IMR-90 (cell line): ENCODE results near the gene RASSF4. TPM values are rescaled to one million over a fixed set of nuclear protein-coding genes. Genes with fewer than 3 reads are reported as not detected.
A peak's percentile ranks its signal among the peaks of the same experiment; 100 is the strongest.

ENCODE experiments used
- ATAC-seq: fragments of 200-7000 bp; cut with Tn5 transposase; 2 replicates; pipeline ENCODE4 v1.9.1; 2020; ENCODE audit warnings: low read depth, mild to moderate bottlenecking, moderate library complexity
- BruUV-seq: library from RNA; stranded (reverse); fragments of 400-500 nt; replicated peaks from 2 replicates; lab custom pipeline; 2021; lab: Mats Ljungman, UMichigan
- CTCF ChIA-PET: fragments of 300-600 bp; formaldehyde crosslinking; extraction: SDS; loops from one replicate; lab custom pipeline; 2021; ENCODE audit warnings: antibody characterized with exemption; lab: Yijun Ruan, JAX
- POLR2A ChIA-PET: fragments of 300-600 bp; sonication (Branson Sonifier 250); formaldehyde crosslinking; loops from one replicate; lab custom pipeline; 2022; ENCODE audit warnings: antibody characterized with exemption; ENCODE audit not compliant: unreplicated experiment; lab: Charles Lee
- DNase-seq: peaks from one replicate; pipeline ENCODE4 v3.0.0; 2013
- H2AFZ ChIP-seq: replicated peaks from 2 replicates; pipeline ENCODE3; 2013; ENCODE audit warnings: low read length, mild to moderate bottlenecking; ENCODE audit not compliant: poor library complexity
- H2AK5ac ChIP-seq: 2 replicates; pipeline ENCODE4 v1.6.1; 2013; ENCODE audit warnings: low read depth, low read length, inconsistent platforms
- H2AK9ac ChIP-seq: replicated peaks from 2 replicates; pipeline ENCODE3; 2013; ENCODE audit warnings: mild to moderate bottlenecking, low read depth, low read length, moderate library complexity; ENCODE audit not compliant: poor library complexity
- H2BK120ac ChIP-seq: 2 replicates; pipeline ENCODE4 v1.6.1; 2013; ENCODE audit warnings: low read depth, low read length, inconsistent platforms
- H2BK15ac ChIP-seq: 3 replicates; pipeline ENCODE4 v1.6.1; 2013; ENCODE audit warnings: low read depth, low read length, inconsistent platforms
- H2BK20ac ChIP-seq: 2 replicates; pipeline ENCODE4 v1.6.1; 2013; ENCODE audit warnings: low read depth, mild to moderate bottlenecking, inconsistent platforms, low read length, moderate library complexity
- H2BK5ac ChIP-seq: 2 replicates; pipeline ENCODE4 v1.6.1; 2013; ENCODE audit warnings: mild to moderate bottlenecking, low read depth, low read length, inconsistent platforms; ENCODE audit not compliant: poor library complexity, severe bottlenecking
- H3K14ac ChIP-seq: replicated peaks from 2 replicates; pipeline ENCODE4 v1.6.1; 2013; ENCODE audit warnings: low read depth, low read length, inconsistent platforms
- H3K18ac ChIP-seq: 2 replicates; pipeline ENCODE4 v1.6.1; 2013; ENCODE audit warnings: low read depth, low read length, control low read depth
- H3K23ac ChIP-seq: 2 replicates; pipeline ENCODE4 v1.6.1; 2013; ENCODE audit warnings: low read depth, low read length, inconsistent platforms
- H3K27ac ChIP-seq: 2 replicates; pipeline ENCODE4 v1.5.1; 2013; ENCODE audit warnings: mild to moderate bottlenecking, control low read depth, low read length; ENCODE audit not compliant: insufficient read depth
- H3K27me3 ChIP-seq: 2 replicates; pipeline ENCODE4 v1.6.1; 2013; ENCODE audit warnings: low read length; ENCODE audit not compliant: control insufficient read depth, insufficient read depth
- H3K36me3 ChIP-seq: 2 replicates; pipeline ENCODE4 v1.6.1; 2013; ENCODE audit warnings: low read length, mixed read lengths; ENCODE audit not compliant: control insufficient read depth, insufficient read depth
- H3K4ac ChIP-seq: 2 replicates; pipeline ENCODE4 v1.6.1; 2013; ENCODE audit warnings: low read depth, low read length, inconsistent platforms
- H3K4me1 ChIP-seq: 2 replicates; pipeline ENCODE4 v1.6.1; 2013; ENCODE audit warnings: low read length, mixed read lengths; ENCODE audit not compliant: control insufficient read depth, insufficient read depth
- H3K4me2 ChIP-seq: 2 replicates; pipeline ENCODE4 v1.6.1; 2013; ENCODE audit warnings: low read depth, mild to moderate bottlenecking, control low read depth, low read length, moderate library complexity
- H3K4me3 ChIP-seq: 2 replicates; pipeline ENCODE4 v1.5.1; 2013; ENCODE audit warnings: low read depth, mild to moderate bottlenecking, control low read depth, low read length, moderate library complexity; ENCODE audit not compliant: insufficient read depth
- H3K56ac ChIP-seq: 2 replicates; pipeline ENCODE4 v1.6.1; 2013; ENCODE audit warnings: low read length, inconsistent platforms; ENCODE audit not compliant: insufficient read depth; ENCODE audit errors: extremely low read depth
- H3K79me1 ChIP-seq, 2 experiments: 2 replicates each; pipeline ENCODE4 v1.6.1; 2013; ENCODE audit warnings: low read length in 2 of 2, inconsistent platforms in 1 of 2, low read depth in 1 of 2
- H3K9ac ChIP-seq: 2 replicates; pipeline ENCODE4 v1.6.1; 2013; ENCODE audit warnings: low read depth, low read length, control low read depth
- H3K9me1 ChIP-seq: 2 replicates; pipeline ENCODE4 v1.6.1; 2013; ENCODE audit warnings: low read length, inconsistent platforms; ENCODE audit not compliant: insufficient read depth
- H3K9me3 ChIP-seq: 2 replicates; pipeline ENCODE4 v1.6.1; 2013; ENCODE audit warnings: low read length; ENCODE audit not compliant: control insufficient read depth, insufficient read depth
- H4K20me1 ChIP-seq: 2 replicates; pipeline ENCODE4 v1.6.1; 2013; ENCODE audit warnings: low read length, inconsistent platforms; ENCODE audit not compliant: insufficient read depth
- H4K5ac ChIP-seq: 2 replicates; pipeline ENCODE4 v1.6.1; 2013; ENCODE audit warnings: mild to moderate bottlenecking, low read depth, low read length, control low read depth
- H4K8ac ChIP-seq, 2 experiments: 2 replicates each; pipeline ENCODE4 v1.6.1; 2013; ENCODE audit warnings: low read depth in 2 of 2, low read length in 2 of 2, control low read depth in 1 of 2, inconsistent platforms in 1 of 2
- H4K91ac ChIP-seq: 2 replicates; pipeline ENCODE4 v1.6.1; 2013; ENCODE audit warnings: low read depth, low read length, inconsistent platforms; ENCODE audit not compliant: insufficient read depth
- BHLHE40 ChIP-seq: fragments of 150-350 bp; IDR thresholded peaks from 2 replicates; pipeline ENCODE4 v1.6.1; 2016; ENCODE audit warnings: mild to moderate bottlenecking, low read depth, low read length
- CEBPB ChIP-seq: IDR thresholded peaks from 2 replicates; pipeline ENCODE4 v1.6.1; 2012; ENCODE audit warnings: low read depth, low read length, improper control_type of control experiment
- CHD1 ChIP-seq: IDR thresholded peaks from 2 replicates; pipeline ENCODE4 v1.6.1; 2012; ENCODE audit warnings: low read depth, low read length, improper control_type of control experiment
- CTCF ChIP-seq: conservative IDR thresholded peaks from 2 replicates; pipeline ENCODE4 v1.5.1; 2012; ENCODE audit warnings: mild to moderate bottlenecking, low read depth, low read length, improper control_type of control experiment
- ELK1 ChIP-seq: fragments of 150-350 bp; IDR thresholded peaks from 2 replicates; pipeline ENCODE4 v1.6.1; 2016; ENCODE audit warnings: low read depth, mild to moderate bottlenecking, low read length, moderate library complexity, borderline replicate concordance
- FOS ChIP-seq: fragments of 150-350 bp; IDR thresholded peaks from 2 replicates; pipeline ENCODE4 v1.6.1; 2016; ENCODE audit warnings: low read depth, low read length
- MAFK ChIP-seq: IDR thresholded peaks from 2 replicates; pipeline ENCODE4 v1.6.1; 2012; ENCODE audit warnings: low read depth, low read length, improper control_type of control experiment
- MAZ ChIP-seq: IDR thresholded peaks from 2 replicates; pipeline ENCODE4 v1.6.1; 2012; ENCODE audit warnings: low read depth, mild to moderate bottlenecking, low read length, improper control_type of control experiment, moderate library complexity, borderline replicate concordance
- MXI1 ChIP-seq: IDR thresholded peaks from 2 replicates; pipeline ENCODE4 v1.6.1; 2012; ENCODE audit warnings: low read depth, mild to moderate bottlenecking, low read length, moderate library complexity, borderline replicate concordance
- RAD21 ChIP-seq: IDR thresholded peaks from 2 replicates; pipeline ENCODE4 v1.6.1; 2012; ENCODE audit warnings: low read length, improper control_type of control experiment
- RCOR1 ChIP-seq: IDR thresholded peaks from 2 replicates; pipeline ENCODE4 v1.6.1; 2012; ENCODE audit warnings: mild to moderate bottlenecking, low read length, improper control_type of control experiment; ENCODE audit not compliant: insufficient replicate concordance
- RFX5 ChIP-seq: IDR thresholded peaks from 2 replicates; pipeline ENCODE4 v1.8.0; 2012; ENCODE audit warnings: low read depth, mild to moderate bottlenecking, low read length, moderate library complexity
- SMC3 ChIP-seq: fragments of 150-350 bp; IDR thresholded peaks from 2 replicates; pipeline ENCODE4 v1.6.1; 2016; ENCODE audit warnings: low read depth, mild to moderate bottlenecking, antibody characterized with exemption, low read length, moderate library complexity
- USF2 ChIP-seq: fragments of 150-350 bp; IDR thresholded peaks from 2 replicates; pipeline ENCODE4 v1.6.1; 2017; ENCODE audit warnings: mild to moderate bottlenecking, antibody characterized with exemption, low read length, low read depth
- WGBS, 2 experiments: methylation state at CpG; one replicate each; pipeline versions ENCODE4 v1.1.5 to v1.1.7; 2013; ENCODE audit warnings: missing lambda C conversion rate in 2 of 2; ENCODE audit not compliant: insufficient read length in 1 of 2; ENCODE audit errors: extremely low coverage in 2 of 2; 5-methylcytosine and 5-hydroxymethylcytosine counted together
- dilution Hi-C: fragments of 300-500 bp; cut with HindIII; formaldehyde crosslinking; loops from one replicate; pipeline ENCODE4 v1.14.3; 2018; ENCODE audit warnings: low sequenced_read_pairs; ENCODE audit not compliant: unreplicated experiment
- in situ Hi-C: fragments of 300-500 bp; cut with MboI; formaldehyde crosslinking; loops from 3 replicates; pipeline ENCODE4 v1.14.3; 2019; ENCODE audit warnings: low sequenced_read_pairs, inconsistent platforms, mixed read lengths
- intact Hi-C: fragments of 100-400 bp; cut with micrococcal nuclease; formaldehyde crosslinking; loops from 2 replicates; pipeline ENCODE4 v1.10.0; 2022
- polyA plus RNA-seq, 3 experiments: library from polyadenylated mRNA; depleted of rRNA; stranded (reverse); fragments of >200 nt; gene quantifications; 2 replicates each; pipeline ENCODE4 v1.2.3, GENCODE V29; 2012; ENCODE audit warnings: low replicate concordance in 1 of 3
- total RNA-seq: library from RNA; depleted of rRNA; stranded (reverse); fragments of >200 nt; gene quantifications from 2 replicates; pipeline ENCODE4 v1.2.3, GENCODE V29; 2012

The RASSF4 gene
- total and polyA plus RNA-seq, 2 of the 4 experiments (the other 2 are of a cell fraction), result 5.9 to 8.6 TPM

- BruUV-seq, result no TSS peak
- Histone ChIP-seq H3K4me3 (no peak overlapping the region), H2AFZ (no peak overlapping the region), H3K4me1 (peaks cover 55% of the 10 kb centered on the region), H3K23ac (no peak overlapping the region), H4K91ac (peak overlapping the region; percentile 60), H2BK20ac (peak overlapping the region; percentile 48; the same call in 1 of the 2 replicates), H2BK5ac (peak overlapping the region; percentile 9), H2AK9ac (peak overlapping the region; percentile 11), H3K4me2 (no peak overlapping the region), H3K27ac (no peak overlapping the region), H3K9me1 (peaks cover 41% of the 10 kb centered on the region), H3K14ac (0 out of 2 replicates have a peak overlapping the region, but pooled peaks have one; percentile 48), H3K36me3 (peaks cover 13% of the 10 kb centered on the region; the same call in 1 of the 2 replicates), H4K20me1 (no peaks in the 10 kb centered on the region), H3K4ac (peak overlapping the region; percentile 46; the same call in 1 of the 2 replicates), H3K27me3 (no peaks in the 10 kb centered on the region), H4K5ac (peak overlapping the region; percentile 36), H3K79me1 (no peaks in the 10 kb centered on the region), H2AK5ac (peak overlapping the region; percentile 89; the same call in 1 of the 2 replicates), H3K18ac (peak overlapping the region; percentile 21; the same call in 1 of the 2 replicates), H3K9me3 (no peaks in the 10 kb centered on the region), H3K56ac (no peak overlapping the region), H3K9ac (no peak overlapping the region), H4K8ac (no peak overlapping the region; a peak in 1 of 4 replicates), H2BK120ac (peak overlapping the region; percentile 64), H2BK15ac (peak overlapping the region; percentile 74; the same call in 2 of the 3 replicates)
- ATAC-seq, result no peak
- intact Hi-C loops, result no loop called here
- ChIA-PET CTCF (no interaction called here), POLR2A (no interaction called here)
- 88% methylated on average over 5 of the region's 10 CpGs; no CpG with 5 or more reads in 1 of the 2 experiments for WGBS, 2 experiments
- dilution Hi-C loops, result no loop called here
- in situ Hi-C loops, result loop anchor here (25.0 kb wide), 4 partner anchors 1023 to 1852 kb away; partner anchors contain the start of genes CSGALNACT2 and HNRNPF
- DNase-seq, result no peak
- no peak for TF ChIP-seq CEBPB
- TF ChIP-seq CHD1, result no peak
- TF ChIP-seq SMC3, result no peak
- TF ChIP-seq FOS, result no peak
- no peak for TF ChIP-seq RCOR1
- no peak for TF ChIP-seq ELK1
- no peak for TF ChIP-seq BHLHE40
- no peak for TF ChIP-seq CTCF
- no peak for TF ChIP-seq RFX5
- TF ChIP-seq MAFK, result no peak
- no peak for TF ChIP-seq MXI1
- TF ChIP-seq MAZ, result no peak
- TF ChIP-seq RAD21, result no peak
- TF ChIP-seq USF2, result no peak
Measured at GRCh38 chr10:44988957-44989585, 29.5 kb downstream of the RASSF4 start.
